Trophoblast cell (in vitro differentiated cells and primary cell): ENCODE measurements around the gene MYBBP1A.
A peak's percentile ranks its signal among the peaks of the same experiment; 100 is the strongest.

Experiments used
- DNase-seq, 2 donors: peaks; one replicate each; pipeline ENCODE4 v3.0.0-alpha.2; 2016
- H2AFZ ChIP-seq: 2 replicates; pipeline ENCODE4 v1.6.1; 2013; ENCODE audit warnings: low read length, moderate library complexity, mild to moderate bottlenecking; ENCODE audit not compliant: insufficient read depth, poor library complexity
- H2AK5ac ChIP-seq: 2 replicates; pipeline ENCODE4 v1.6.1; 2013; ENCODE audit warnings: mild to moderate bottlenecking, low read length
- H2BK120ac ChIP-seq: 2 replicates; pipeline ENCODE4 v1.6.1; 2013; ENCODE audit warnings: low read length, mild to moderate bottlenecking, moderate library complexity; ENCODE audit not compliant: insufficient read depth, poor library complexity
- H2BK12ac ChIP-seq: 2 replicates; pipeline ENCODE4 v1.6.1; 2013; ENCODE audit warnings: mild to moderate bottlenecking, low read length, moderate library complexity
- H2BK5ac ChIP-seq: 2 replicates; pipeline ENCODE4 v1.6.1; 2013; ENCODE audit warnings: low read length, low read depth, moderate library complexity, mild to moderate bottlenecking; ENCODE audit not compliant: poor library complexity
- H3K14ac ChIP-seq: 2 replicates; pipeline ENCODE4 v1.6.1; 2013; ENCODE audit warnings: mild to moderate bottlenecking, low read length
- H3K18ac ChIP-seq: 2 replicates; pipeline ENCODE4 v1.6.1; 2013; ENCODE audit warnings: mild to moderate bottlenecking, low read length
- H3K23ac ChIP-seq: 2 replicates; pipeline ENCODE4 v1.6.1; 2013; ENCODE audit warnings: low read length
- H3K27ac ChIP-seq: 2 replicates; pipeline ENCODE4 v1.5.1; 2013; ENCODE audit warnings: low read depth, mild to moderate bottlenecking, inconsistent platforms, low read length, moderate library complexity
- H3K27me3 ChIP-seq: 2 replicates; pipeline ENCODE4 v1.6.1; 2013; ENCODE audit warnings: inconsistent platforms, mild to moderate bottlenecking, low read length, moderate library complexity; ENCODE audit not compliant: insufficient read depth
- H3K36me3 ChIP-seq, 2 experiments: 1 replicate in 1 of 2; 2 replicates in 1 of 2; pipeline ENCODE4 v1.6.1; 2013; ENCODE audit warnings: low read length in 2 of 2, mild to moderate bottlenecking in 2 of 2, moderate library complexity in 1 of 2; ENCODE audit not compliant: insufficient read depth in 2 of 2, control insufficient read depth in 1 of 2
- H3K4ac ChIP-seq: 2 replicates; pipeline ENCODE4 v1.6.1; 2013; ENCODE audit warnings: low read depth, mild to moderate bottlenecking, low read length, moderate library complexity
- H3K4me1 ChIP-seq, 2 experiments: 1 replicate in 1 of 2; 2 replicates in 1 of 2; pipeline ENCODE4 v1.6.1; 2013; ENCODE audit warnings: low read length in 2 of 2, mild to moderate bottlenecking in 2 of 2, moderate library complexity in 1 of 2; ENCODE audit not compliant: insufficient read depth in 2 of 2, control insufficient read depth in 1 of 2
- H3K4me2 ChIP-seq: 2 replicates; pipeline ENCODE4 v1.6.1; 2013; ENCODE audit warnings: inconsistent platforms, mild to moderate bottlenecking, low read length, moderate library complexity
- H3K4me3 ChIP-seq: 2 replicates; pipeline ENCODE4 v1.5.1; 2013; ENCODE audit warnings: mild to moderate bottlenecking, low read depth, low read length, inconsistent platforms
- H3K79me1 ChIP-seq: one replicate; pipeline ENCODE4 v1.6.1; 2013; ENCODE audit warnings: low read length
- H3K79me2 ChIP-seq: 2 replicates; pipeline ENCODE4 v1.6.1; 2013; ENCODE audit warnings: low read length, mild to moderate bottlenecking; ENCODE audit not compliant: control insufficient read depth, insufficient read depth, poor library complexity
- H3K9ac ChIP-seq: 2 replicates; pipeline ENCODE4 v1.6.1; 2013; ENCODE audit warnings: mild to moderate bottlenecking, low read length
- H3K9me3 ChIP-seq: 2 replicates; pipeline ENCODE4 v1.6.1; 2013; ENCODE audit warnings: low read depth, mild to moderate bottlenecking, control low read depth, inconsistent platforms, low read length; ENCODE audit not compliant: insufficient read depth
- H4K12ac ChIP-seq: 2 replicates; pipeline ENCODE4 v1.6.1; 2013; ENCODE audit warnings: low read depth, mild to moderate bottlenecking, low read length, moderate library complexity
- H4K8ac ChIP-seq: 2 replicates; pipeline ENCODE4 v1.6.1; 2013; ENCODE audit warnings: low read depth, mild to moderate bottlenecking, low read length, moderate library complexity
- H4K91ac ChIP-seq: one replicate; pipeline ENCODE4 v1.6.1; 2013; ENCODE audit warnings: low read depth, mild to moderate bottlenecking, low read length, moderate library complexity
- WGBS: extraction: QIAGEN DNeasy Blood & Tissue Kit; methylation state at CpG from one replicate; pipeline ENCODE4 v1.1.7; 2013; ENCODE audit warnings: missing lambda C conversion rate; ENCODE audit not compliant: insufficient read length, insufficient coverage; ENCODE audit errors: extremely low coverage; 5-methylcytosine and 5-hydroxymethylcytosine counted together

The MYBBP1A gene

DNA sequence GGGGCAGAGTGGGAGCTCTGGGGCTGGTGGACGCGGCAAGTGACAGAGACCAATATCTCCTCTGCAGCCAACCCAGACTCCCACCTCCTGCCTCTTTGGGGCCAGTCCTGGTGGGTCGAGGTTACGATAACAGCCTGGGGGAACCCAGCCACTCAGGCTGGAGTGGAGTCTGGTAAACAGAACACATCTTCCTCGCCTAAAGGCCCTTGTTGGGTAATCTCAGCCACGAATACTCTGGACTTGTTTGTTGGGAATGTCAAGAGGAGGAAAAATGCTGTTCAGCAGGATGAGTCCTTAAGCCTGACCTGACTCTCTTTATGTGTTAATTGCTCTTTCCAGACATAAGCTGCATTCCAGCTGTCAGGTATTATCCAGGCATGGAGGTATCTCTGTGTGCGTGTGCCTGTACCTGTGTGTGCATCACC is 64.5 kb downstream of the MYBBP1A start:
- no CpG with 5 or more reads among the region's 7 CpGs for WGBS
- peak overlapping the region; percentile 87 for H3K14ac ChIP-seq

GRCh38 chr17:4490109-4490591 is 65.0 kb downstream of the MYBBP1A start:
- H3K4me1 ChIP-seq: peaks cover 51 to 63% of the 10 kb centered on the region in 2 experiments
- H3K4me2 ChIP-seq: peak overlapping the region; percentile 2
- H3K79me1 ChIP-seq: peaks cover 58% of the 10 kb centered on the region

More for the DNA sequence above, 64.5 kb downstream of the MYBBP1A start:
- Histone ChIP-seq H2BK5ac (peak overlapping the region; percentile 98), H4K91ac (peak overlapping the region; percentile 96), H3K4me1 (peaks cover 51 to 60% of the 10 kb centered on the region in 2 experiments), H2BK12ac (no peak overlapping the region), H3K9me3 (no peaks in the 10 kb centered on the region), H2AK5ac (no peak overlapping the region), H3K27me3 (no peaks in the 10 kb centered on the region), H3K79me1 (peaks cover 56% of the 10 kb centered on the region), H3K23ac (no peak overlapping the region), H3K4ac (no peak overlapping the region), H3K9ac (no peak overlapping the region), H3K18ac (no peak overlapping the region), H4K12ac (no peak overlapping the region), H3K27ac (peak overlapping the region; percentile 97), H3K4me3 (no peak overlapping the region), H3K36me3 (no peaks in the 10 kb centered on the region), H3K79me2 (peaks cover 13% of the 10 kb centered on the region), H3K4me2 (peak overlapping the region; percentile 2), H2BK120ac (peak overlapping the region; percentile 99), H2AFZ (no peak overlapping the region), H4K8ac (no peak overlapping the region)
- peak; percentile 97 to 99 for DNase-seq

DNA sequence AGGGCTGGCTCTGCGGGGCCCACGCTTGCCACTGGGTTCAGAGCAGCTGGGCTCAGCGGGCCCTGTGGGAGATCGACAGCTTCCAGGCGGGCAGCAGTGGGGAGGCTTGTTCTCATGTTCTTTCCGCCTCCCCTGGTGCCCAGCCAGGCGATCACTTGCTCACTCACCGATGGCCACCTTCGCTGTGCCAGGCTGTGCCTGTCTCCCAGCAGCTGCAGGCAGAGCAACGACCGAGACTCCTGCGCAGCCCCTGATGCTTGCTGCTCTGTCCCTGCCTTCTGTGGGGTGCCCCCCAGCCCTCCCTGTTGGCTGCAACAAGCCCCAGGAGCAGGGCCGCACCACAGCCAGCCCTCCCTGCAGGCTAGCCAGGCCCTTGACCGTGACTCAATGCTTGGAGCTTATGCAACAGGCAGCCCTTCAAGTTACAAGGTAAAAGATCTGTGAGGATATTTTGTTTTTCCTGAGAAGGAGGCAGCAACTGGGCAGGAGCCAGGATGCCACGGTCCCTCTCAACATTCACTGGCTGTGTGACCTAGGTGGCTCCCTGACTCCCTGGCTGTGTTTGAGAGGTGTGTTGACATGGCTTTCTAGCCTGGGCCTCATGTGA is 66.1 kb downstream of the MYBBP1A start:
- Histone ChIP-seq H4K8ac (peak overlapping the region; percentile 78), H3K18ac (peak overlapping the region; percentile 78), H3K4me3 (no peak overlapping the region), H3K9me3 (no peaks in the 10 kb centered on the region), H2BK5ac (peak overlapping the region; percentile 98), H2BK12ac (peak overlapping the region; percentile 99), H2AFZ (peak overlapping the region; percentile 27), H4K12ac (no peak overlapping the region), H3K79me1 (peaks cover 63% of the 10 kb centered on the region), H3K9ac (no peak overlapping the region), H2BK120ac (peak overlapping the region; percentile 99), H3K4me1 (peaks cover 51 to 68% of the 10 kb centered on the region in 2 experiments), H3K4me2 (no peak overlapping the region), H3K79me2 (peaks cover 13% of the 10 kb centered on the region), H3K4ac (peak overlapping the region; percentile 53), H3K14ac (peak overlapping the region; percentile 87), H3K23ac (no peak overlapping the region), H3K36me3 (no peaks in the 10 kb centered on the region), H4K91ac (peak overlapping the region; percentile 96), H3K27me3 (no peaks in the 10 kb centered on the region), H2AK5ac (peak overlapping the region; percentile 4), H3K27ac (peak overlapping the region; percentile 97)
- peak in 1 of 2 donors; percentile 78 for DNase-seq
- WGBS: no CpG with 5 or more reads among the region's 15 CpGs

More at GRCh38 chr17:4490109-4490591, 65.0 kb downstream of the MYBBP1A start:
- peak overlapping the region; percentile 87 for H3K14ac ChIP-seq
- WGBS: no CpG with 5 or more reads among the region's 9 CpGs
- H3K27me3 ChIP-seq: no peaks in the 10 kb centered on the region
- peak overlapping the region; percentile 78 for H3K18ac ChIP-seq
- H4K12ac ChIP-seq: peak overlapping the region; percentile 13
- peak overlapping the region; percentile 98 for H2BK5ac ChIP-seq
- peak overlapping the region; percentile 99 for H2BK120ac ChIP-seq
- H3K36me3 ChIP-seq: no peaks in the 10 kb centered on the region
- peak overlapping the region; percentile 59 for H3K4ac ChIP-seq
- H3K23ac ChIP-seq: no peak overlapping the region
- peak overlapping the region; percentile 3 for H2AFZ ChIP-seq
- H3K4me3 ChIP-seq: no peak overlapping the region
- H2BK12ac ChIP-seq: peak overlapping the region; percentile 99
- no peak for DNase-seq
- H2AK5ac ChIP-seq: peak overlapping the region; percentile 98
- no peak overlapping the region for H3K9ac ChIP-seq
- peak overlapping the region; percentile 96 for H4K91ac ChIP-seq
- H3K79me2 ChIP-seq: peaks cover 13% of the 10 kb centered on the region
- H3K9me3 ChIP-seq: no peaks in the 10 kb centered on the region
- H3K27ac ChIP-seq: peak overlapping the region; percentile 97
- H4K8ac ChIP-seq: peak overlapping the region; percentile 78
